ENCODE data around the gene BMS1.

- TF ChIP-seq POLR2A (IDR thresholded peaks at IDR 0.05; ENCODE audit: low read depth, low read length) (no peak), MAFK (IDR thresholded peaks at IDR 0.05; ENCODE audit: low read depth, low read length) (no peak), BHLHE40 (IDR thresholded peaks at IDR 0.05; ENCODE audit: low read depth, low read length) (no peak), CTCF (conservative IDR thresholded peaks at IDR 0.05; ENCODE audit: low read depth, low read length) (no peak), NFE2L2 (IDR thresholded peaks at IDR 0.05; ENCODE audit: low read depth, low read length) (no peak), MXI1 (IDR thresholded peaks at IDR 0.05; ENCODE audit: borderline replicate concordance, low read depth, low read length) (no peak), RAD21 (IDR thresholded peaks at IDR 0.05; ENCODE audit: low read length) (no peak), RFX5 (IDR thresholded peaks at IDR 0.05; ENCODE audit: low read depth, low read length) (no peak), FOS (IDR thresholded peaks at IDR 0.05; ENCODE audit: low read depth, low read length) (no peak), CHD1 (IDR thresholded peaks at IDR 0.05; ENCODE audit: low read depth, low read length) (no peak), RCOR1 (IDR thresholded peaks at IDR 0.05; ENCODE audit: insufficient replicate concordance, low read length) (no peak)
Observed at GRCh38 chr10:42755556-42756093, 27.0 kb upstream of the BMS1 start.

All from IMR-90 (cell line).